Loucy (cell line): Measurements from ENCODE around the gene CDK8.
A peak's percentile ranks its signal among the peaks of the same experiment; 100 is the strongest.

ENCODE experiments used
- H2AFZ ChIP-seq: fragments of 200-600 bp; sonication (generic); 2 replicates; pipeline ENCODE4 v1.6.0; 2016; ENCODE audit warnings: antibody characterized with exemption, mild to moderate bottlenecking, low read length, moderate library complexity
- H3F3A ChIP-seq: fragments of 200-600 bp; 2 replicates; pipeline ENCODE4 v1.6.0; 2016; ENCODE audit warnings: antibody characterized with exemption, low read depth, mild to moderate bottlenecking
- H3K27me3 ChIP-seq: fragments of 200-600 bp; sonication (generic); 2 replicates; pipeline ENCODE4 v1.6.1; 2014; ENCODE audit warnings: low read length, mild to moderate bottlenecking; ENCODE audit not compliant: insufficient read depth, poor library complexity, severe bottlenecking
- H3K36me3 ChIP-seq: fragments of 200-600 bp; sonication (generic); 2 replicates; pipeline ENCODE4 v1.6.1; 2016; ENCODE audit warnings: low read length; ENCODE audit not compliant: insufficient read depth
- H3K4me1 ChIP-seq: fragments of 200-600 bp; sonication (generic); 2 replicates; pipeline ENCODE4 v1.5.1; 2014; ENCODE audit warnings: low read length, mild to moderate bottlenecking; ENCODE audit not compliant: insufficient read depth, poor library complexity, severe bottlenecking
- H3K4me2 ChIP-seq: fragments of 200-600 bp; sonication (generic); 2 replicates; pipeline ENCODE4 v1.6.0; 2014; ENCODE audit warnings: antibody characterized with exemption, low read length, low read depth, mild to moderate bottlenecking; ENCODE audit not compliant: poor library complexity, severe bottlenecking
- H3K4me3 ChIP-seq: fragments of 200-600 bp; sonication (generic); 2 replicates; pipeline ENCODE4 v1.5.1; 2014; ENCODE audit warnings: low read length, mild to moderate bottlenecking, mixed read lengths; ENCODE audit not compliant: poor library complexity, severe bottlenecking
- H3K79me2 ChIP-seq: fragments of 200-600 bp; sonication (generic); 2 replicates; pipeline ENCODE4 v1.6.1; 2014; ENCODE audit warnings: low read length; ENCODE audit not compliant: insufficient read depth
- H3K9ac ChIP-seq: fragments of 200-600 bp; sonication (generic); 2 replicates; pipeline ENCODE4 v1.6.0; 2014; ENCODE audit warnings: mild to moderate bottlenecking, low read depth, low read length, moderate library complexity; ENCODE audit not compliant: poor library complexity, severe bottlenecking
- H3K9me2 ChIP-seq: fragments of 200-600 bp; sonication (generic); replicated peaks from 2 replicates; pipeline ENCODE4 v1.6.1; 2016; ENCODE audit warnings: low read depth, low read length, mixed read lengths
- H3K9me3 ChIP-seq: fragments of 200-600 bp; sonication (generic); 2 replicates; pipeline ENCODE4 v1.6.1; 2014; ENCODE audit warnings: mild to moderate bottlenecking, antibody characterized with exemption, low read length, low read depth; ENCODE audit not compliant: insufficient read depth
- H4K20me1 ChIP-seq: fragments of 200-600 bp; sonication (generic); 2 replicates; pipeline ENCODE4 v1.6.0; 2014; ENCODE audit warnings: antibody characterized with exemption, low read length, mild to moderate bottlenecking; ENCODE audit not compliant: insufficient read depth, poor library complexity, severe bottlenecking
- CTCF ChIP-seq: fragments of 200-600 bp; sonication (generic); conservative IDR thresholded peaks from 2 replicates; pipeline ENCODE4 v1.5.1; 2014; ENCODE audit warnings: mild to moderate bottlenecking, antibody characterized with exemption, low read length
- EZH2phosphoT487 ChIP-seq: fragments of 200-600 bp; IDR thresholded peaks from 2 replicates; pipeline ENCODE4 v1.6.1; 2018; ENCODE audit warnings: antibody characterized with exemption, mild to moderate bottlenecking, moderate library complexity, borderline replicate concordance

The CDK8 gene

GRCh38 chr13:26220575-26220974, 33.4 kb upstream of the CDK8 start:
- peak overlapping the region; percentile 93 for H3K4me3 ChIP-seq
- no peaks in the 10 kb centered on the region for H3K27me3 ChIP-seq
- peaks cover 36% of the 10 kb centered on the region for H3K79me2 ChIP-seq
- peak overlapping the region; percentile 94 for H3K9ac ChIP-seq
- TF ChIP-seq EZH2phosphoT487 (no peak), CTCF (no peak)
- H3K36me3 ChIP-seq = peaks cover 39% of the 10 kb centered on the region
- H3K9me2 ChIP-seq = no peaks in the 10 kb centered on the region
- H3K9me3 ChIP-seq = no peaks in the 10 kb centered on the region
- H3K4me2 ChIP-seq = peak overlapping the region; percentile 90
- H2AFZ ChIP-seq = no peak overlapping the region
- H3K4me1 ChIP-seq = peaks cover 40% of the 10 kb centered on the region
- no peaks in the 10 kb centered on the region for H3F3A ChIP-seq
- H4K20me1 ChIP-seq = peaks cover 39% of the 10 kb centered on the region

GRCh38 chr13:26221399-26221720, 32.6 kb upstream of the CDK8 start:
- H4K20me1 ChIP-seq = peaks cover 36% of the 10 kb centered on the region
- peaks cover 4% of the 10 kb centered on the region for H3K27me3 ChIP-seq
- no peaks in the 10 kb centered on the region for H3K9me3 ChIP-seq
- H2AFZ ChIP-seq = peak overlapping the region; percentile 93
- H3F3A ChIP-seq = no peaks in the 10 kb centered on the region
- H3K9me2 ChIP-seq = no peaks in the 10 kb centered on the region
- TF ChIP-seq CTCF (no peak), EZH2phosphoT487 (no peak)
- peaks cover 36% of the 10 kb centered on the region for H3K79me2 ChIP-seq
- peak overlapping the region; percentile 93 for H3K4me3 ChIP-seq
- H3K4me2 ChIP-seq = peak overlapping the region; percentile 90
- H3K36me3 ChIP-seq = peaks cover 32% of the 10 kb centered on the region
- H3K4me1 ChIP-seq = peaks cover 40% of the 10 kb centered on the region
- peak overlapping the region; percentile 94 for H3K9ac ChIP-seq

- H3K4me1 ChIP-seq = peaks cover 40% of the 10 kb centered on the region
Measured at GRCh38 chr13:26221721-26222519, 32.0 kb upstream of the CDK8 start, which contains the start of gene RNF6. Gene RNF6 (minus strand): TSS chr13:26222314. CDS start chr13:26219649, 2,665 bp downstream.

More at GRCh38 chr13:26221721-26222519, 32.0 kb upstream of the CDK8 start, which contains the start of gene RNF6:
- Histone ChIP-seq H3K27me3 (peaks cover 4% of the 10 kb centered on the region), H3F3A (no peaks in the 10 kb centered on the region), H3K9me3 (no peaks in the 10 kb centered on the region), H3K36me3 (peaks cover 27% of the 10 kb centered on the region), H3K4me2 (peak within 1 kb of the TSS; percentile 90), H3K4me3 (peak within 1 kb of the TSS; percentile 93), H2AFZ (peak within 1 kb of the TSS; percentile 93), H3K9ac (peak within 1 kb of the TSS; percentile 94), H4K20me1 (peaks cover 35% of the 10 kb centered on the region), H3K9me2 (no peaks in the 10 kb centered on the region), H3K79me2 (peaks cover 36% of the 10 kb centered on the region)
- no peak for TF ChIP-seq EZH2phosphoT487
- no peak for TF ChIP-seq CTCF
